HepG2 (cell line): Measurements from ENCODE around the gene WDR31. TPM values are rescaled to one million over a fixed set of nuclear protein-coding genes. Genes with fewer than 3 reads are reported as not detected.

Experiments used
- ARHGAP35 ChIP-seq: sonication (generic); formaldehyde crosslinking; IDR thresholded peaks from 2 replicates; pipeline ENCODE4 v1.9.0; 2022; ENCODE audit warnings: mild to moderate bottlenecking, inconsistent platforms, moderate library complexity, missing genetic modification reagents, borderline replicate concordance
- ATF7 ChIP-seq, 2 experiments: fragments of 450-650 bp in 1 of 2; sonication (generic) in 1 of 2; formaldehyde crosslinking in 1 of 2; IDR thresholded peaks; 2 replicates each; pipeline versions ENCODE4 v1.4.0 to v1.6.1; 2016 to 2020; ENCODE audit warnings: antibody characterized with exemption in 1 of 2, mild to moderate bottlenecking in 1 of 2, missing genetic modification reagents in 1 of 2
- BRCA1 ChIP-seq: sonication (generic); formaldehyde crosslinking; IDR thresholded peaks from 2 replicates; pipeline ENCODE4 v1.4.0; 2020; ENCODE audit warnings: missing genetic modification reagents
- CEBPG ChIP-seq: IDR thresholded peaks from 2 replicates; pipeline ENCODE4 v1.6.1; 2016
- GATAD2A ChIP-seq: IDR thresholded peaks from 2 replicates; pipeline ENCODE4 v1.6.1; 2016
- HMGA1 ChIP-seq: sonication (generic); formaldehyde crosslinking; conservative IDR thresholded peaks from 2 replicates; pipeline ENCODE4 v1.4.0; 2020; ENCODE audit warnings: missing genetic modification reagents
- IKZF4 ChIP-seq: sonication (generic); formaldehyde crosslinking; IDR thresholded peaks from 2 replicates; pipeline ENCODE4 v1.5.1; 2020; ENCODE audit warnings: borderline replicate concordance, mild to moderate bottlenecking, low read depth, missing genetic modification reagents; ENCODE audit errors: not compliant biosample characterization
- JARID2 ChIP-seq: sonication (generic); formaldehyde crosslinking; IDR thresholded peaks from 2 replicates; pipeline ENCODE4 v1.8.1; 2023; ENCODE audit warnings: missing genetic modification reagents, inconsistent platforms; ENCODE audit not compliant: insufficient replicate concordance
- MIXL1 ChIP-seq: IDR thresholded peaks from 2 replicates; pipeline ENCODE4 v1.6.1; 2016
- NR2F6 ChIP-seq, 2 experiments: IDR thresholded peaks; 2 replicates each; pipeline ENCODE4 v1.6.1; 2016; ENCODE audit warnings: antibody characterized with exemption in 1 of 2, mild to moderate bottlenecking in 1 of 2
- ONECUT2 ChIP-seq: sonication (generic); formaldehyde crosslinking; IDR thresholded peaks from 2 replicates; pipeline ENCODE4 v1.4.0; 2020; ENCODE audit warnings: missing genetic modification reagents
- PHF21A ChIP-seq: sonication (generic); formaldehyde crosslinking; IDR thresholded peaks from 2 replicates; pipeline ENCODE4 v1.5.0; 2020; ENCODE audit warnings: mild to moderate bottlenecking, missing genetic modification reagents
- SALL1 ChIP-seq: sonication (generic); formaldehyde crosslinking; IDR thresholded peaks from 2 replicates; pipeline ENCODE4 v1.8.0; 2022; ENCODE audit warnings: mild to moderate bottlenecking, missing genetic modification reagents
- SOX13 ChIP-seq, 3 experiments: fragments of 450-650 bp in 1 of 3; sonication (generic) in 1 of 3; formaldehyde crosslinking in 1 of 3; IDR thresholded peaks in 2 of 3; conservative IDR thresholded peaks in 1 of 3; 2 replicates each; pipeline versions ENCODE4 v1.5.0 to v1.6.1; 2016 to 2020; ENCODE audit warnings: antibody characterized with exemption in 1 of 3, mild to moderate bottlenecking in 1 of 3, missing compliant biosample characterization in 1 of 3, missing genetic modification reagents in 1 of 3, moderate library complexity in 1 of 3
- ZBTB20 ChIP-seq: sonication (generic); formaldehyde crosslinking; IDR thresholded peaks from 2 replicates; pipeline ENCODE4 v1.8.1; 2023; ENCODE audit warnings: missing genetic modification reagents, low read depth, mild to moderate bottlenecking, borderline replicate concordance
- ZFP37 ChIP-seq: sonication (generic); formaldehyde crosslinking; IDR thresholded peaks from 2 replicates; pipeline ENCODE4 v1.4.0; 2020; ENCODE audit warnings: missing genetic modification reagents, borderline replicate concordance
- polyA plus RNA-seq, 8 experiments: library from polyadenylated mRNA; depleted of rRNA in 3 of 8; stranded (reverse) in 7 of 8; unstranded in 1 of 8; fragments of >200 nt; fragmentation: Illumina TruSeq in 4 of 8; extraction: Trizol in 4 of 8; gene quantifications; 2 replicates each; pipeline versions ENCODE4 v1.2.1 to v1.2.3, GENCODE V29; 2011 to 2016; ENCODE audit warnings: low read depth in 4 of 8, missing spikeins in 1 of 8, mixed read lengths in 1 of 8; ENCODE audit not compliant: insufficient read depth in 1 of 8
- total RNA-seq, 5 experiments: library from RNA; depleted of rRNA; stranded (reverse); fragments of >200 nt; fragmentation: Illumina TruSeq; extraction: Trizol; gene quantifications; 2 replicates each; pipeline ENCODE4 v1.2.3, GENCODE V29; 2016; ENCODE audit warnings: low read depth in 1 of 5
- TF ChIP-seq, protein P1 (sequence below), 2 experiments: sonication (generic) in 1 of 2; formaldehyde crosslinking in 1 of 2; IDR thresholded peaks; 2 replicates each; pipeline versions ENCODE4 v1.4.0 to v1.6.1; 2016 to 2020; ENCODE audit warnings: borderline replicate concordance in 1 of 2, low read depth in 1 of 2, mild to moderate bottlenecking in 1 of 2, missing genetic modification reagents in 1 of 2
- TF ChIP-seq, protein P2 (sequence below): sonication (generic); formaldehyde crosslinking; IDR thresholded peaks from 2 replicates; pipeline ENCODE4 v1.4.0; 2020; ENCODE audit warnings: missing genetic modification reagents, borderline replicate concordance
- TF ChIP-seq, protein P3 (sequence below): sonication (generic); formaldehyde crosslinking; IDR thresholded peaks from 2 replicates; pipeline ENCODE4 v1.5.1; 2020; ENCODE audit warnings: missing genetic modification reagents, mild to moderate bottlenecking, borderline replicate concordance

Gene WDR31
- total and polyA plus RNA-seq, 2 of the 13 experiments (the other 11 are each of a cell fraction or from before 2014, with no cell fraction given) = 0.33 to 1.7 TPM

DNA sequence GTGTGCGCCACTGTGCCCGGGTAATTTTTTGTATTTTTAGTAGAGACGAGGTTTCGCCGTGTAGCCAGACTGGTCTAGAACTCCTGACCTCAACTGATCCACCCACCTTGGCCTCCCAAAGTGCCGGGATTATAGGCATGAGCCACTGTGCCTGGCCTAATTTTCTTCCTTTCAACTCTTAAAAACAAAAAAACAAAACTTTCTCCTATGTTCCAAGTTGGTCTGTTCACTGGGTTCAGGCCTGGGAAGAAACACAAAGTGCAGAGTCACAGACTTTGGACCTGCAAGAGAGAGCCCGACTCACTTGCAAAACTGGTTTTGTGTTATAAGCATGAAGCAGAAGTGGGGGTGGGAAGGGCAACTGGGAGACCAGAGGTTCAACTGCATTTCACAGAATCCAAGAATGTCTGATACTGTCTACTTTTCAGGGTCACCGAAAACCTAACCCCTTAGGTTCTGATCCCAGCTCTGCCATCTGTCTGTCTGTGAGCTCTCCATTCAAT, 41.9 kb upstream of the WDR31 start (continued):
- TF ChIP-seq ATF7 (IDR thresholded peaks at IDR 0.05) = no peak
- no peak for TF ChIP-seq ATF7 (CRISPR knock-in tag; IDR thresholded peaks at IDR 0.05)
- peak; percentile 4; the same call in 1 of the 2 replicates for TF ChIP-seq BRCA1 (CRISPR knock-in tag)
- no peak for TF ChIP-seq IKZF4
- peak; percentile 38; the same call in 1 of the 2 replicates for TF ChIP-seq NR2F6 (IDR thresholded peaks at IDR 0.05)
- peak; percentile 77 for TF ChIP-seq NR2F6 (CRISPR knock-in tag; IDR thresholded peaks at IDR 0.05)
- TF ChIP-seq SOX13 (IDR thresholded peaks at IDR 0.05) = no peak
- TF ChIP-seq SOX13 (CRISPR knock-in tag; conservative IDR thresholded peaks at IDR 0.05 in 1 of 2, IDR thresholded peaks at IDR 0.05 in 1 of 2) = peak in 1 of 2 experiments; percentile 73; a peak in 1 of 4 replicates
- TF ChIP-seq, protein P1, sequence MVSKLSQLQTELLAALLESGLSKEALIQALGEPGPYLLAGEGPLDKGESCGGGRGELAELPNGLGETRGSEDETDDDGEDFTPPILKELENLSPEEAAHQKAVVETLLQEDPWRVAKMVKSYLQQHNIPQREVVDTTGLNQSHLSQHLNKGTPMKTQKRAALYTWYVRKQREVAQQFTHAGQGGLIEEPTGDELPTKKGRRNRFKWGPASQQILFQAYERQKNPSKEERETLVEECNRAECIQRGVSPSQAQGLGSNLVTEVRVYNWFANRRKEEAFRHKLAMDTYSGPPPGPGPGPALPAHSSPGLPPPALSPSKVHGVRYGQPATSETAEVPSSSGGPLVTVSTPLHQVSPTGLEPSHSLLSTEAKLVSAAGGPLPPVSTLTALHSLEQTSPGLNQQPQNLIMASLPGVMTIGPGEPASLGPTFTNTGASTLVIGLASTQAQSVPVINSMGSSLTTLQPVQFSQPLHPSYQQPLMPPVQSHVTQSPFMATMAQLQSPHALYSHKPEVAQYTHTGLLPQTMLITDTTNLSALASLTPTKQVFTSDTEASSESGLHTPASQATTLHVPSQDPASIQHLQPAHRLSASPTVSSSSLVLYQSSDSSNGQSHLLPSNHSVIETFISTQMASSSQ (IDR thresholded peaks at IDR 0.05; ENCODE audit: low read depth) = peak; percentile 62
- TF ChIP-seq, protein P1 (CRISPR knock-in tag; IDR thresholded peaks at IDR 0.05; ENCODE audit: borderline replicate concordance) = no peak
- TF ChIP-seq MIXL1 (CRISPR knock-in tag) = peak; percentile 53; the same call in 1 of the 2 replicates
- TF ChIP-seq, protein P2, sequence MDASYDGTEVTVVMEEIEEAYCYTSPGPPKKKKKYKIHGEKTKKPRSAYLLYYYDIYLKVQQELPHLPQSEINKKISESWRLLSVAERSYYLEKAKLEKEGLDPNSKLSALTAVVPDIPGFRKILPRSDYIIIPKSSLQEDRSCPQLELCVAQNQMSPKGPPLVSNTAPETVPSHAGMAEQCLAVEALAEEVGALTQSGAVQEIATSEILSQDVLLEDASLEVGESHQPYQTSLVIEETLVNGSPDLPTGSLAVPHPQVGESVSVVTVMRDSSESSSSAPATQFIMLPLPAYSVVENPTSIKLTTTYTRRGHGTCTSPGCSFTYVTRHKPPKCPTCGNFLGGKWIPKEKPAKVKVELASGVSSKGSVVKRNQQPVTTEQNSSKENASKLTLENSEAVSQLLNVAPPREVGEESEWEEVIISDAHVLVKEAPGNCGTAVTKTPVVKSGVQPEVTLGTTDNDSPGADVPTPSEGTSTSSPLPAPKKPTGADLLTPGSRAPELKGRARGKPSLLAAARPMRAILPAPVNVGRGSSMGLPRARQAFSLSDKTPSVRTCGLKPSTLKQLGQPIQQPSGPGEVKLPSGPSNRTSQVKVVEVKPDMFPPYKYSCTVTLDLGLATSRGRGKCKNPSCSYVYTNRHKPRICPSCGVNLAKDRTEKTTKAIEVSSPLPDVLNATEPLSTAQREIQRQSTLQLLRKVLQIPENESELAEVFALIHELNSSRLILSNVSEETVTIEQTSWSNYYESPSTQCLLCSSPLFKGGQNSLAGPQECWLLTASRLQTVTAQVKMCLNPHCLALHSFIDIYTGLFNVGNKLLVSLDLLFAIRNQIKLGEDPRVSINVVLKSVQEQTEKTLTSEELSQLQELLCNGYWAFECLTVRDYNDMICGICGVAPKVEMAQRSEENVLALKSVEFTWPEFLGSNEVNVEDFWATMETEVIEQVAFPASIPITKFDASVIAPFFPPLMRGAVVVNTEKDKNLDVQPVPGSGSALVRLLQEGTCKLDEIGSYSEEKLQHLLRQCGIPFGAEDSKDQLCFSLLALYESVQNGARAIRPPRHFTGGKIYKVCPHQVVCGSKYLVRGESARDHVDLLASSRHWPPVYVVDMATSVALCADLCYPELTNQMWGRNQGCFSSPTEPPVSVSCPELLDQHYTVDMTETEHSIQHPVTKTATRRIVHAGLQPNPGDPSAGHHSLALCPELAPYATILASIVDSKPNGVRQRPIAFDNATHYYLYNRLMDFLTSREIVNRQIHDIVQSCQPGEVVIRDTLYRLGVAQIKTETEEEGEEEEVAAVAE (CRISPR knock-in tag) = peak; percentile 46; the same call in 1 of the 2 replicates
- no peak for TF ChIP-seq ZFP37 (CRISPR knock-in tag)
- peak; percentile 73; the same call in 1 of the 2 replicates for TF ChIP-seq SALL1 (CRISPR knock-in tag)
- TF ChIP-seq ZBTB20 = 0 out of 2 replicates have a peak, but pooled peaks have one; percentile 14
- no peak for TF ChIP-seq HMGA1 (CRISPR knock-in tag)
- TF ChIP-seq GATAD2A (CRISPR knock-in tag) = peak; percentile 92
- TF ChIP-seq ONECUT2 (CRISPR knock-in tag) = no peak
- no peak for TF ChIP-seq ARHGAP35 (CRISPR knock-in tag)
- TF ChIP-seq CEBPG (CRISPR knock-in tag) = peak; percentile 75
- TF ChIP-seq, protein P3, sequence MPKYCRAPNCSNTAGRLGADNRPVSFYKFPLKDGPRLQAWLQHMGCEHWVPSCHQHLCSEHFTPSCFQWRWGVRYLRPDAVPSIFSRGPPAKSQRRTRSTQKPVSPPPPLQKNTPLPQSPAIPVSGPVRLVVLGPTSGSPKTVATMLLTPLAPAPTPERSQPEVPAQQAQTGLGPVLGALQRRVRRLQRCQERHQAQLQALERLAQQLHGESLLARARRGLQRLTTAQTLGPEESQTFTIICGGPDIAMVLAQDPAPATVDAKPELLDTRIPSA (CRISPR knock-in tag) = no peak
- no peak for TF ChIP-seq JARID2 (CRISPR knock-in tag)
- TF ChIP-seq PHF21A = peak; percentile 63; the same call in 1 of the 2 replicates
